ENCODE measurements around the gene IFT20.

- no peak for TF ChIP-seq CTCF (IDR thresholded peaks at IDR 0.05)
- no peak for TF ChIP-seq POLR2A (IDR thresholded peaks at IDR 0.05)
- TF ChIP-seq POLR2AphosphoS5 (IDR thresholded peaks at IDR 0.05), result no peak
Measured at GRCh38 chr17:28372945-28373274, 37.6 kb upstream of the IFT20 start.
